ENCODE measurements around the gene LIPC.

The LIPC gene

DNA sequence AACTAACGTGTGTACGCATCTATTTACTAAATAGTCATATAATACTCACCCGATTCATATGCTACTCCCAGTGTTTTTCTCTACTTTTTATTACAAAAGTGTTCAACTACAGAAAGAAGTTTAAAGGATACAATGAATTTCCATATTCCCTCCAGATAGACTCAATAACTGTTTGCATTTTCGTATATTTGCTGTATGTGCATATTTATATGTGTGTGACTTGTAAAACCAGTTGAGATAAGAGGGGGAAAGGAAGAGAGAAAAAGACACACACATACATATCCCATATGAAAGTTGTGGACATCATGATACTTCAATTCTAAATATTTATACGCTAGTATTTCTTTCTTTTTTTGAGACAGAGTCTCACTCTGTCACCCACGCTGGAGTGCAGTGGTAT lies 14.1 kb downstream of the LIPC start:
- in situ Hi-C loops (cut with MboI; ENCODE audit: low sequenced_read_pairs, unreplicated experiment) = no loop called here
- DNase-seq (ENCODE audit: low spot score) = no peak
- TF ChIP-seq CTCF (IDR thresholded peaks at IDR 0.05; ENCODE audit: borderline replicate concordance, control extremely low read depth, extremely low read depth, insufficient read depth, missing control alignments) = no peak

DNA sequence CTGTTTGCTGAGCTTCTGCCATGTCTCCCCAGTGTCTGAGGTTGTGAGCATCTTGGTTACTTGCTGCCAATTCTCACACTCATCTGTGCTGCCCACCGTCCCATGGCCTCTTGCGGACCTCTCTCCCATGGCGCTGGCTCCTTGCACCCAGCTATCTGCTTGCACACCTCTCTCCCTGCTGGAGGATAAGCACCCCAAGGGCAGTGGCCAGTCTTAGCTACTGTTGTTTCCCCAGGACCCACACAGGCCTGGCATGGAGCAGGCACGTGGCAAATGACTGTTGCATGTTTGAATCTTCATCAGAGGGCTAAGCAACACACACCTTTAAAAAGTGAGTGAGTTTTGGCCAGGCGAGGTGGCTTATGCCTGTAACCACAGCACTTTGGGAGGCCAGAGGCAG lies 14.7 kb downstream of the LIPC start:
- no peak for TF ChIP-seq CTCF (IDR thresholded peaks at IDR 0.05; ENCODE audit: borderline replicate concordance, control extremely low read depth, extremely low read depth, insufficient read depth, missing control alignments)
- in situ Hi-C loops (cut with MboI; ENCODE audit: low sequenced_read_pairs, unreplicated experiment) = no loop called here
- DNase-seq (ENCODE audit: low spot score) = no peak

DNA sequence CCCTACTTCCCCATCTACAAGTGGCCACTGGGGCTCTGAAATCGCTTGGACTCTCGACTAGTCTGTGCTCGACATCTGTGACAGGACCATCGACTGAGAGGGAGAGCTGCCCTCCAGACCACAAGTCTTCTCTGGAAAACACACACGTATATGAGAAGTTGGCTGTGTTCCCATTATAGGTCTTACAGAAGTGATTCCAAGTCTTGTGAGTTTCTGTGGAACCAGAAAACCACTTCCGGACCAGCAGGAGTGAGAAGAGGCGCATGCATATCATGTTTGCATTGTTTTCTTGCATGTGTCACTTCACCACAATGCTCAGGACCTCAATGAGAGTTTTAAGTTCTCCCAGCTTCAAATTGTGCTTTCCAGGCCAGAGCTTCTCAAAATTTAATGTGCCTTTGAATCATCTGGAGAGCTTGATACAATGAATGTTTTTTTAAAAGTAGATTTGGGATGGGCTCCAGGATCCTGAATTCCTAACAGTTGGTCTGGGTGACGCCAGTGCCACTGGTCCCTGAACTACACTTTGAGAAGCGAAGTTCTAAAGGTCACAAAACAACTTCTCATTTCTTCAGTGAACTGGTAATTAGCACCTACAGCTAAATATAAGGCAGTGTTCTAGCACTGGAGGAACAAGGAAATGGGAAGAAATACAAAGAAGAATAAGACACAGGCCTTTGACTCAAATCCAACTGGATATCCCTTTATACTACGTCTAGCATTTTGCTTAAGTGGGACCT lies 15.7 kb downstream of the LIPC start:
- no peak for TF ChIP-seq CTCF (IDR thresholded peaks at IDR 0.05; ENCODE audit: borderline replicate concordance, control extremely low read depth, extremely low read depth, insufficient read depth, missing control alignments)
- in situ Hi-C loops (cut with MboI; ENCODE audit: low sequenced_read_pairs, unreplicated experiment) = no loop called here
- no peak for DNase-seq (ENCODE audit: low spot score)

GRCh38 chr15:58448331-58448730 lies 16.5 kb downstream of the LIPC start:
- TF ChIP-seq CTCF (IDR thresholded peaks at IDR 0.05; ENCODE audit: borderline replicate concordance, control extremely low read depth, extremely low read depth, insufficient read depth, missing control alignments) = no peak
- in situ Hi-C loops (cut with MboI; ENCODE audit: low sequenced_read_pairs, unreplicated experiment) = no loop called here
- DNase-seq (ENCODE audit: low spot score) = no peak

DNA sequence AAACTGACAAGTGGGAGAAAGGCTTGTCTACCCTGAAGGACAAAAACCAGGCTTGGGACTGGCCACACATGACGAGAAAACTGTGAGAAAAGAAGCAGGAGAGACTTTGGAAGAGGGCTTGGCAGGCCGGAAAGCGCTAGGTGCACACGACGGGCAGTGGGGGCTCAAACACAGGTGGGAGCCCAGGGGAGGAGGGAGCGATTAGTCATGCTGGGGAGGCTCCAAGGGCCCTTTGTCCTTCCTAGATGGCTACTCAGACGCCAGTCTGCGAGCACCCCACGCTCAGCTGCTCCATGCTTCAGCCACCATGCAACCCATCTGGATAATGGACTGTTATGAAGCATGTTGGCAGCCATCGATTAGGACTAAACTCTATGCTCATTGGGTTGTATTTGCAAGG lies 17.1 kb downstream of the LIPC start:
- no peak for TF ChIP-seq CTCF (IDR thresholded peaks at IDR 0.05; ENCODE audit: borderline replicate concordance, control extremely low read depth, extremely low read depth, insufficient read depth, missing control alignments)
- in situ Hi-C loops (cut with MboI; ENCODE audit: low sequenced_read_pairs, unreplicated experiment) = no loop called here
- no peak for DNase-seq (ENCODE audit: low spot score)

- no peak for TF ChIP-seq CTCF (IDR thresholded peaks at IDR 0.05; ENCODE audit: borderline replicate concordance, control extremely low read depth, extremely low read depth, insufficient read depth, missing control alignments)
- no peak for DNase-seq (ENCODE audit: low spot score)
- in situ Hi-C loops (cut with MboI; ENCODE audit: low sequenced_read_pairs, unreplicated experiment) = no loop called here
Observed at GRCh38 chr15:58451826-58452225, 20.0 kb downstream of the LIPC start.

Measured in GM13976 (cell line).